K562 (cell line): ENCODE data around the gene MARK3. TPM values are rescaled to one million over a fixed set of nuclear protein-coding genes. Genes with fewer than 3 reads are reported as not detected.
A peak's percentile ranks its signal among the peaks of the same experiment; 100 is the strongest.

Experiments used
- ATAC-seq: fragments of 200-7000 bp; cut with Tn5 transposase; 3 replicates; pipeline ENCODE4 v1.9.1; 2020; ENCODE audit warnings: moderate library complexity
- BruUV-seq: library from RNA; stranded (reverse); fragments of 400-500 nt; replicated peaks from 2 replicates; lab custom pipeline; 2021; lab: Mats Ljungman, UMichigan
- CTCF ChIA-PET: fragments of 300-600 bp; formaldehyde crosslinking; extraction: SDS; loops from one replicate; lab custom pipeline; 2021; ENCODE audit warnings: low intra/inter-chr PET ratio; lab: Yijun Ruan, JAX
- POLR2A ChIA-PET: fragments of 300-600, 350-650 bp; sonication (Branson Sonifier 250); formaldehyde crosslinking; extraction: SDS; loops from one replicate; lab custom pipeline; 2021; ENCODE audit warnings: antibody characterized with exemption, inconsistent platforms; lab: Yijun Ruan, JAX
- DNase-seq, 4 experiments: peaks; one replicate each; pipeline versions ENCODE4 v3.0.0 to v3.0.0-alpha.2; 2011 to 2018; ENCODE audit warnings: low spot score in 3 of 4, mixed read lengths in 3 of 4; ENCODE audit errors: extremely low read depth in 1 of 4
- FAIRE-seq: peaks from 2 replicates; lab custom pipeline; 2011; peaks lifted over from hg19 to GRCh38; lab: Jason Lieb, UNC
- H2AFZ ChIP-seq: 2 replicates; pipeline ENCODE4 v1.6.0; 2011; ENCODE audit warnings: low read depth, low read length, control low read depth, inconsistent platforms
- H3K27ac ChIP-seq: fragments of 200-600 bp; 3 replicates; pipeline ENCODE4 v1.8.0; 2011; ENCODE audit warnings: low read depth, mild to moderate bottlenecking, control low read depth, inconsistent platforms, low read length, moderate library complexity, mixed read lengths; ENCODE audit errors: extremely low read depth
- H3K27me3 ChIP-seq, 2 experiments: fragments of 300-600 bp in 1 of 2; 2 replicates in 1 of 2; 3 replicates in 1 of 2; pipeline versions ENCODE4 v1.6.0 to v1.8.0; 2011; ENCODE audit warnings: inconsistent platforms in 2 of 2, low read length in 2 of 2, mild to moderate bottlenecking in 1 of 2, mixed read lengths in 1 of 2, moderate library complexity in 1 of 2; ENCODE audit not compliant: control insufficient read depth in 2 of 2, insufficient read depth in 2 of 2
- H3K36me3 ChIP-seq: fragments of 300-600 bp; 3 replicates; pipeline ENCODE4 v1.8.0; 2011; ENCODE audit warnings: mild to moderate bottlenecking, low read length, inconsistent platforms; ENCODE audit not compliant: control insufficient read depth, insufficient read depth
- H3K4me1 ChIP-seq, 2 experiments: fragments of 200-600 bp in 1 of 2; replicated peaks in 1 of 2; 2 replicates in 1 of 2; 3 replicates in 1 of 2; pipeline versions ENCODE4 v1.5.1 to v1.8.0; 2011; ENCODE audit warnings: inconsistent platforms in 2 of 2, low read length in 2 of 2, mild to moderate bottlenecking in 1 of 2, mixed read lengths in 1 of 2, moderate library complexity in 1 of 2; ENCODE audit not compliant: control insufficient read depth in 2 of 2, insufficient read depth in 2 of 2
- H3K4me2 ChIP-seq: 2 replicates; pipeline ENCODE4 v1.6.1; 2011; ENCODE audit warnings: low read length, control low read depth, inconsistent platforms, mixed read lengths; ENCODE audit not compliant: insufficient read depth
- H3K4me3 ChIP-seq: fragments of 200-600 bp; sonication (generic), shearing (Covaris generic); 2 replicates; pipeline ENCODE4 v1.5.1; 2016; ENCODE audit warnings: control low read depth, inconsistent platforms
- H3K79me2 ChIP-seq: fragments of 200-600 bp; 3 replicates; pipeline ENCODE4 v1.8.0; 2011; ENCODE audit warnings: low read length, inconsistent platforms; ENCODE audit not compliant: control insufficient read depth, insufficient read depth
- H3K9ac ChIP-seq, 2 experiments: 2 replicates each; pipeline versions ENCODE4 v1.6.0 to v1.6.1; 2011; ENCODE audit warnings: low read depth in 2 of 2, low read length in 2 of 2, control low read depth in 1 of 2, inconsistent platforms in 1 of 2, mild to moderate bottlenecking in 1 of 2, mixed read lengths in 1 of 2; ENCODE audit not compliant: insufficient read depth in 1 of 2
- H3K9me1 ChIP-seq: one replicate; pipeline ENCODE4 v1.6.0; 2011; ENCODE audit warnings: inconsistent platforms, mild to moderate bottlenecking, low read length, moderate library complexity; ENCODE audit not compliant: control insufficient read depth, insufficient read depth
- H3K9me3 ChIP-seq: replicated peaks from 2 replicates; pipeline ENCODE4 v1.5.1; 2011; ENCODE audit warnings: low read depth, low read length, inconsistent platforms; ENCODE audit not compliant: control insufficient read depth, insufficient read depth
- H4K20me1 ChIP-seq: replicated peaks from 2 replicates; pipeline ENCODE4 v1.6.1; 2011; ENCODE audit warnings: low read length, inconsistent platforms, mixed read lengths; ENCODE audit not compliant: control insufficient read depth, insufficient read depth
- MAFG ChIP-seq: fragments of 450-650 bp; conservative IDR thresholded peaks from 2 replicates; pipeline ENCODE4 v1.6.1; 2016; ENCODE audit warnings: missing genetic modification characterization, missing compliant biosample characterization
- MEIS2 ChIP-seq: fragments of 450-650 bp; IDR thresholded peaks from 2 replicates; pipeline ENCODE4 v1.6.1; 2014; ENCODE audit warnings: mild to moderate bottlenecking; ENCODE audit not compliant: partially characterized antibody
- NFE2 ChIP-seq: IDR thresholded peaks from 2 replicates; pipeline ENCODE4 v1.6.1; 2014; ENCODE audit warnings: antibody characterized with exemption, low read depth
- TAF1 ChIP-seq: IDR thresholded peaks from 2 replicates; pipeline ENCODE4 v1.6.1; 2011; ENCODE audit warnings: mild to moderate bottlenecking, low read length, moderate library complexity; ENCODE audit not compliant: insufficient read depth, control insufficient read depth, severe bottlenecking; ENCODE audit errors: extremely low read depth
- ZNF140 ChIP-seq: fragments of 250-450 bp; sonication (Bioruptor Pico); IDR thresholded peaks from 2 replicates; pipeline ENCODE4 v1.8.0; 2021; ENCODE audit warnings: moderate library complexity, mild to moderate bottlenecking, inconsistent platforms
- ZNF551 ChIP-seq: fragments of 250-450 bp; sonication (Bioruptor Pico); IDR thresholded peaks from 2 replicates; pipeline ENCODE4 v1.5.0; 2021; ENCODE audit warnings: mild to moderate bottlenecking, moderate library complexity
- WGBS: fragments of 100-300 bp; shearing (Covaris generic); methylation state at CpG from one replicate; pipeline ENCODE4 v1.1.6; 2016; ENCODE audit warnings: low coverage, mixed read lengths; ENCODE audit not compliant: insufficient coverage; ENCODE audit errors: missing lambda C conversion rate; 5-methylcytosine and 5-hydroxymethylcytosine counted together
- in situ Hi-C: fragments of 300-500 bp; cut with MboI; formaldehyde crosslinking; loops from 4 replicates; pipeline ENCODE4 v1.15.0; 2018; ENCODE audit warnings: inconsistent platforms, mixed read lengths
- intact Hi-C: fragments of 100-400 bp; cut with micrococcal nuclease; formaldehyde crosslinking; loops from 2 replicates; pipeline ENCODE4 v1.14.2; 2022
- polyA plus RNA-seq, 8 experiments: library from polyadenylated mRNA; depleted of rRNA in 4 of 8; stranded (reverse) in 5 of 8; unstranded in 3 of 8; fragments of >200 nt; fragmentation: Nextera tagmentation in 2 of 8; fragmentation: Illumina TruSeq in 1 of 8; extraction: Ambion mirVana in 2 of 8; extraction: Trizol in 1 of 8; gene quantifications; 2 replicates each; pipeline versions ENCODE4 v1.2.1 to v1.2.3, GENCODE V29; 2011 to 2014; ENCODE audit warnings: inconsistent platforms in 1 of 8, missing spikeins in 1 of 8
- total RNA-seq, 7 experiments: library from RNA; depleted of rRNA in 6 of 7; stranded (reverse); fragments of >200 nt in 6 of 7; fragmentation: Illumina TruSeq in 2 of 7; extraction: Trizol in 2 of 7; gene quantifications; 2 replicates each; pipeline versions ENCODE4 v1.2.1 to v1.2.3, GENCODE V29; 2011 to 2021; ENCODE audit warnings: low replicate concordance in 1 of 7
- TF ChIP-seq, protein P1 (sequence below), 2 experiments: fragments of 450-650 bp; formaldehyde crosslinking in 1 of 2; IDR thresholded peaks; 2 replicates each; pipeline versions ENCODE4 v1.4.0 to v1.6.1; 2014 to 2020; ENCODE audit warnings: mild to moderate bottlenecking in 2 of 2, borderline replicate concordance in 1 of 2, low read depth in 1 of 2

MARK3 gene
- total and polyA plus RNA-seq, 9 of the 15 experiments (the other 6 are each of a cell fraction or from before 2014, with no cell fraction given): 10.1 to 68.7 (median 56.3) TPM

- Histone ChIP-seq H3K9ac (peak overlapping the region; percentile 40 to 48; a peak in 3 of 4 replicates), H3K9me1 (no peaks in the 10 kb centered on the region), H3K27ac (peak overlapping the region; percentile 63), H4K20me1 (no peaks in the 10 kb centered on the region), H3K9me3 (no peaks in the 10 kb centered on the region), H3K27me3 (no peaks in the 10 kb centered on the region), H3K36me3 (no peaks in the 10 kb centered on the region), H3K79me2 (no peaks in the 10 kb centered on the region), H3K4me1 (peaks cover 13 to 17% of the 10 kb centered on the region in 2 experiments; a peak in 4 of 5 replicates), H3K4me3 (no peak overlapping the region), H2AFZ (peak overlapping the region; percentile 87), H3K4me2 (peak overlapping the region; percentile 27)
- ATAC-seq: peak; percentile 94
- intact Hi-C loops: no loop called here
- BruUV-seq: no TSS peak
- peak; percentile 46 to 82 (median 54) for DNase-seq
- FAIRE-seq: peak; percentile 84
- in situ Hi-C loops: no loop called here
- WGBS: 34% methylated on average over 9 of the region's 11 CpGs
- CTCF ChIA-PET: no interaction called here
- POLR2A ChIA-PET: interaction anchor here (0.5 to 1.2 kb wide), 5 partner anchors 28 to 151 kb away, joined by 3 to 4 read pairs (median 4); no protein-coding TSS in a partner anchor
- TF ChIP-seq TAF1: peak; percentile 20
- no peak for TF ChIP-seq ZNF551 (CRISPR knock-in tag)
- TF ChIP-seq ZNF140 (CRISPR knock-in tag): no peak
- peak; percentile 55 for TF ChIP-seq MAFG (tag)
- peak; percentile 52; the same call in 1 of the 2 replicates for TF ChIP-seq NFE2
- TF ChIP-seq, protein P1, sequence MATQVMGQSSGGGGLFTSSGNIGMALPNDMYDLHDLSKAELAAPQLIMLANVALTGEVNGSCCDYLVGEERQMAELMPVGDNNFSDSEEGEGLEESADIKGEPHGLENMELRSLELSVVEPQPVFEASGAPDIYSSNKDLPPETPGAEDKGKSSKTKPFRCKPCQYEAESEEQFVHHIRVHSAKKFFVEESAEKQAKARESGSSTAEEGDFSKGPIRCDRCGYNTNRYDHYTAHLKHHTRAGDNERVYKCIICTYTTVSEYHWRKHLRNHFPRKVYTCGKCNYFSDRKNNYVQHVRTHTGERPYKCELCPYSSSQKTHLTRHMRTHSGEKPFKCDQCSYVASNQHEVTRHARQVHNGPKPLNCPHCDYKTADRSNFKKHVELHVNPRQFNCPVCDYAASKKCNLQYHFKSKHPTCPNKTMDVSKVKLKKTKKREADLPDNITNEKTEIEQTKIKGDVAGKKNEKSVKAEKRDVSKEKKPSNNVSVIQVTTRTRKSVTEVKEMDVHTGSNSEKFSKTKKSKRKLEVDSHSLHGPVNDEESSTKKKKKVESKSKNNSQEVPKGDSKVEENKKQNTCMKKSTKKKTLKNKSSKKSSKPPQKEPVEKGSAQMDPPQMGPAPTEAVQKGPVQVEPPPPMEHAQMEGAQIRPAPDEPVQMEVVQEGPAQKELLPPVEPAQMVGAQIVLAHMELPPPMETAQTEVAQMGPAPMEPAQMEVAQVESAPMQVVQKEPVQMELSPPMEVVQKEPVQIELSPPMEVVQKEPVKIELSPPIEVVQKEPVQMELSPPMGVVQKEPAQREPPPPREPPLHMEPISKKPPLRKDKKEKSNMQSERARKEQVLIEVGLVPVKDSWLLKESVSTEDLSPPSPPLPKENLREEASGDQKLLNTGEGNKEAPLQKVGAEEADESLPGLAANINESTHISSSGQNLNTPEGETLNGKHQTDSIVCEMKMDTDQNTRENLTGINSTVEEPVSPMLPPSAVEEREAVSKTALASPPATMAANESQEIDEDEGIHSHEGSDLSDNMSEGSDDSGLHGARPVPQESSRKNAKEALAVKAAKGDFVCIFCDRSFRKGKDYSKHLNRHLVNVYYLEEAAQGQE (IDR thresholded peaks at IDR 0.05; ENCODE audit: borderline replicate concordance): 0 out of 2 replicates have a peak, but pooled peaks have one; percentile 16
- TF ChIP-seq, protein P1 (CRISPR knock-in tag; IDR thresholded peaks at IDR 0.05; ENCODE audit: low read depth): no peak
- TF ChIP-seq MEIS2: peak; percentile 3
These were observed 12.5 kb upstream of the MARK3 start for GRCh38 chr14:103372552-103373304.
